H1 (cell line): Measurements from ENCODE around the gene PCYT2. TPM values are rescaled to one million over a fixed set of nuclear protein-coding genes. Genes with fewer than 3 reads are reported as not detected.

Experiments
- CTCF ChIA-PET: fragments of 300-600 bp; sonication (Branson Sonifier 250); formaldehyde crosslinking; loops from one replicate; lab custom pipeline; 2021; ENCODE audit not compliant: partially characterized antibody; lab: Charles Lee
- POLR2A ChIA-PET: fragments of 300-600 bp; sonication (Branson Sonifier 250); formaldehyde crosslinking; loops from one replicate; lab custom pipeline; 2021; ENCODE audit warnings: inconsistent platforms; ENCODE audit not compliant: partially characterized antibody; lab: Charles Lee
- DNase-seq, 2 experiments: peaks; one replicate each; pipeline versions ENCODE4 v3.0.0 to v3.0.0-alpha.2; 2010 to 2022; ENCODE audit warnings: low spot score in 2 of 2, low read depth in 1 of 2, mixed read lengths in 1 of 2
- FAIRE-seq: peaks from 2 replicates; lab custom pipeline; 2011; peaks lifted over from hg19 to GRCh38; lab: Jason Lieb, UNC
- H2AFZ ChIP-seq: 2 replicates; pipeline ENCODE4 v1.8.1; 2012; ENCODE audit warnings: low read length, inconsistent platforms
- H2AK5ac ChIP-seq: 2 replicates; pipeline ENCODE4 v1.6.1; 2013; ENCODE audit warnings: low read depth, low read length
- H2BK120ac ChIP-seq: replicated peaks from 2 replicates; pipeline ENCODE3; 2013; ENCODE audit warnings: low read depth, low read length, inconsistent platforms
- H2BK12ac ChIP-seq: 2 replicates; pipeline ENCODE4 v1.6.1; 2013; ENCODE audit warnings: low read depth, low read length
- H2BK15ac ChIP-seq: 2 replicates; pipeline ENCODE4 v1.6.1; 2013; ENCODE audit warnings: low read length
- H2BK20ac ChIP-seq: 2 replicates; pipeline ENCODE4 v1.6.1; 2013; ENCODE audit warnings: low read length
- H2BK5ac ChIP-seq: 2 replicates; pipeline ENCODE4 v1.6.1; 2013; ENCODE audit warnings: low read depth, low read length
- H3K14ac ChIP-seq: 2 replicates; pipeline ENCODE4 v1.6.1; 2013; ENCODE audit warnings: inconsistent platforms; ENCODE audit not compliant: insufficient read length
- H3K18ac ChIP-seq: 2 replicates; pipeline ENCODE4 v1.6.1; 2013; ENCODE audit warnings: low read length; ENCODE audit errors: extremely low read depth
- H3K23ac ChIP-seq: 2 replicates; pipeline ENCODE4 v1.6.1; 2013; ENCODE audit warnings: inconsistent platforms; ENCODE audit not compliant: insufficient read length
- H3K23me2 ChIP-seq: 2 replicates; pipeline ENCODE4 v1.6.1; 2013; ENCODE audit warnings: low read depth, low read length
- H3K27ac ChIP-seq: 2 replicates; pipeline ENCODE4 v1.6.1; 2011; ENCODE audit warnings: low read depth, low read length, inconsistent platforms
- H3K27me3 ChIP-seq, 4 experiments: replicated peaks in 1 of 4; 1 replicate in 1 of 4; 2 replicates in 3 of 4; pipeline versions ENCODE4 v1.6.1 to v1.8.1; 2011 to 2013; ENCODE audit warnings: low read length in 3 of 4, mild to moderate bottlenecking in 3 of 4, inconsistent platforms in 2 of 4, mixed read lengths in 2 of 4, moderate library complexity in 1 of 4; ENCODE audit not compliant: control insufficient read depth in 3 of 4, insufficient read depth in 3 of 4; ENCODE audit errors: extremely low read depth in 1 of 4
- H3K36me3 ChIP-seq, 4 experiments: 2 replicates each; pipeline versions ENCODE4 v1.6.1 to v1.8.1; 2011 to 2013; ENCODE audit warnings: mild to moderate bottlenecking in 4 of 4, low read length in 3 of 4, moderate library complexity in 2 of 4, control low read depth in 1 of 4, inconsistent platforms in 1 of 4; ENCODE audit not compliant: insufficient read depth in 4 of 4, control insufficient read depth in 2 of 4
- H3K4ac ChIP-seq: replicated peaks from 2 replicates; pipeline ENCODE3; 2013; ENCODE audit warnings: low read length, low read depth, mixed read lengths, inconsistent platforms; ENCODE audit not compliant: insufficient read length
- H3K4me1 ChIP-seq, 4 experiments: replicated peaks in 1 of 4; 1 replicate in 1 of 4; 2 replicates in 3 of 4; pipeline versions ENCODE4 v1.6.1 to v1.8.1; 2011 to 2013; ENCODE audit warnings: low read length in 3 of 4, inconsistent platforms in 2 of 4, mixed read lengths in 1 of 4; ENCODE audit not compliant: insufficient read depth in 4 of 4, control insufficient read depth in 3 of 4
- H3K4me2 ChIP-seq, 2 experiments: 2 replicates each; pipeline versions ENCODE4 v1.6.1 to v1.8.1; 2011 to 2013; ENCODE audit warnings: low read depth in 2 of 2, low read length in 2 of 2, control low read depth in 1 of 2, inconsistent platforms in 1 of 2, mild to moderate bottlenecking in 1 of 2; ENCODE audit not compliant: insufficient read depth in 1 of 2
- H3K4me3 ChIP-seq, 4 experiments: fragments of 200-600, 300-600 bp in 1 of 4; sonication (generic), shearing (Covaris generic), sonication (Bioruptor Twin) in 1 of 4; 2 replicates each; pipeline versions ENCODE4 v1.5.1 to v1.8.1; 2011 to 2016; ENCODE audit warnings: low read length in 4 of 4, low read depth in 3 of 4, control low read depth in 2 of 4, inconsistent platforms in 2 of 4, mild to moderate bottlenecking in 2 of 4, mixed read lengths in 1 of 4, moderate library complexity in 1 of 4; ENCODE audit not compliant: insufficient read depth in 2 of 4; ENCODE audit errors: extremely low read depth in 1 of 4
- H3K56ac ChIP-seq: replicated peaks from 2 replicates; pipeline ENCODE3; 2013; ENCODE audit warnings: low read depth, mild to moderate bottlenecking, mixed read lengths, low read length, inconsistent platforms; ENCODE audit not compliant: insufficient read length
- H3K79me1 ChIP-seq: 2 replicates; pipeline ENCODE4 v1.6.1; 2013; ENCODE audit warnings: low read depth, low read length, control low read depth
- H3K79me2 ChIP-seq, 2 experiments: 2 replicates each; pipeline versions ENCODE4 v1.6.1 to v1.8.1; 2012 to 2013; ENCODE audit warnings: low read length in 2 of 2, mild to moderate bottlenecking in 2 of 2, inconsistent platforms in 1 of 2; ENCODE audit not compliant: insufficient read depth in 2 of 2, control insufficient read depth in 1 of 2
- H3K9ac ChIP-seq, 4 experiments: replicated peaks in 1 of 4; 1 replicate in 1 of 4; 2 replicates in 3 of 4; pipeline versions ENCODE4 v1.6.1 to v1.8.1; 2011 to 2013; ENCODE audit warnings: low read depth in 3 of 4, low read length in 3 of 4, control low read depth in 2 of 4, mild to moderate bottlenecking in 2 of 4, moderate library complexity in 2 of 4, inconsistent platforms in 1 of 4; ENCODE audit errors: extremely low read depth in 1 of 4
- H3K9me3 ChIP-seq, 2 experiments: 2 replicates each; pipeline versions ENCODE4 v1.6.1 to v1.8.1; 2012 to 2013; ENCODE audit warnings: mild to moderate bottlenecking in 2 of 2, moderate library complexity in 2 of 2, control low read depth in 1 of 2, inconsistent platforms in 1 of 2, low read depth in 1 of 2, low read length in 1 of 2, mixed read lengths in 1 of 2; ENCODE audit not compliant: insufficient read depth in 2 of 2
- H4K20me1 ChIP-seq, 2 experiments: replicated peaks in 1 of 2; 2 replicates each; pipeline versions ENCODE3 to v1.8.1; 2011 to 2013; ENCODE audit warnings: inconsistent platforms in 2 of 2, low read length in 2 of 2, mild to moderate bottlenecking in 1 of 2; ENCODE audit not compliant: insufficient read depth in 2 of 2, control insufficient read depth in 1 of 2
- H4K5ac ChIP-seq: 2 replicates; pipeline ENCODE4 v1.6.1; 2013; ENCODE audit warnings: low read length, low read depth, mixed read lengths, inconsistent platforms; ENCODE audit not compliant: insufficient read length
- H4K8ac ChIP-seq: 2 replicates; pipeline ENCODE4 v1.8.0; 2013; ENCODE audit warnings: mild to moderate bottlenecking, moderate library complexity, low read length, inconsistent platforms; ENCODE audit not compliant: insufficient read depth; ENCODE audit errors: extremely low read depth
- H4K91ac ChIP-seq: replicated peaks from 2 replicates; pipeline ENCODE3; 2013; ENCODE audit warnings: low read length, mixed read lengths, inconsistent platforms; ENCODE audit not compliant: insufficient read length
- ASH2L ChIP-seq: fragments of 200-600, 300-600 bp; sonication (generic); IDR thresholded peaks from one replicate; pipeline ENCODE4 v1.7.1; 2017; ENCODE audit warnings: low read length
- CTBP2 ChIP-seq: IDR thresholded peaks from 2 replicates; pipeline ENCODE4 v1.7.0; 2011; ENCODE audit warnings: borderline replicate concordance, mild to moderate bottlenecking, moderate library complexity, mixed read lengths, low read length; ENCODE audit not compliant: insufficient read depth, insufficient read length
- EZH2 ChIP-seq: fragments of 200-600 bp; sonication (generic); IDR thresholded peaks from 2 replicates; pipeline ENCODE4 v1.7.1; 2012; ENCODE audit warnings: low read depth, mild to moderate bottlenecking, moderate library complexity, low read length, inconsistent platforms; ENCODE audit not compliant: severe bottlenecking
- JUN ChIP-seq: IDR thresholded peaks from 2 replicates; pipeline ENCODE4 v1.6.1; 2011; ENCODE audit warnings: low read depth, mild to moderate bottlenecking, improper control_type of control experiment, low read length
- JUND ChIP-seq: IDR thresholded peaks from 2 replicates; pipeline ENCODE4 v1.6.1; 2011; ENCODE audit warnings: mild to moderate bottlenecking, improper control_type of control experiment, low read length
- KDM5A ChIP-seq: fragments of 200-600 bp; IDR thresholded peaks from 2 replicates; pipeline ENCODE4 v1.7.1; 2012; ENCODE audit warnings: mild to moderate bottlenecking, low read length, inconsistent platforms, mixed read lengths
- PHF8 ChIP-seq: fragments of 200-600 bp; sonication (generic); conservative IDR thresholded peaks from 2 replicates; pipeline ENCODE4 v1.7.1; 2012; ENCODE audit warnings: low read depth, mild to moderate bottlenecking, inconsistent platforms, low read length, moderate library complexity
- SAP30 ChIP-seq: fragments of 300-600 bp; sonication (generic); IDR thresholded peaks from 2 replicates; pipeline ENCODE4 v1.7.1; 2012; ENCODE audit warnings: low read length, moderate library complexity, mild to moderate bottlenecking, inconsistent platforms; ENCODE audit not compliant: insufficient read depth, insufficient replicate concordance
- SUZ12 ChIP-seq: fragments of 200-600 bp; sonication (generic); IDR thresholded peaks from 2 replicates; pipeline ENCODE4 v1.6.1; 2012; ENCODE audit warnings: mild to moderate bottlenecking, inconsistent platforms, low read length, moderate library complexity, mixed read lengths
- WGBS, 2 experiments: shearing (Covaris generic) in 1 of 2; methylation state at CpG; one replicate each; pipeline versions ENCODE4 v1.1.6 to v1.1.7; 2013 to 2015; ENCODE audit warnings: low lambda C conversion rate in 2 of 2, mixed read lengths in 2 of 2, inconsistent platforms in 1 of 2, low coverage in 1 of 2, missing lambda C conversion rate in 1 of 2; ENCODE audit not compliant: insufficient replicate concordance in 2 of 2, insufficient coverage in 1 of 2, insufficient read length in 1 of 2; ENCODE audit errors: extremely low coverage in 1 of 2, missing lambda C conversion rate in 1 of 2; 5-methylcytosine and 5-hydroxymethylcytosine counted together
- polyA plus RNA-seq, 7 experiments: library from polyadenylated mRNA; depleted of rRNA in 3 of 7; stranded (reverse) in 5 of 7; unstranded in 2 of 7; fragments of >200 nt in 5 of 7; fragments of 200-250 nt in 2 of 7; gene quantifications; 1 replicate in 5 of 7; 2 replicates in 1 of 7; 4 replicates in 1 of 7; pipeline versions ENCODE4 v1.2.1 to v1.2.3, GENCODE V29; 2011 to 2013; ENCODE audit warnings: missing spikeins in 2 of 7, mixed read lengths in 2 of 7
- total RNA-seq: library from RNA; stranded (reverse); fragmentation: NEBNext Ultra II Directional; extraction: Animal tissue kit (Norgen Biotek cat#: 25700); gene quantifications from 2 replicates; pipeline ENCODE4 v1.2.1, GENCODE V29; 2021
- TF ChIP-seq, protein P1 (sequence below): IDR thresholded peaks from 2 replicates; pipeline ENCODE4 v1.6.1; 2012; ENCODE audit warnings: inconsistent platforms
- TF ChIP-seq, protein P2 (sequence below): IDR thresholded peaks from 2 replicates; pipeline ENCODE4 v1.6.1; 2011; ENCODE audit warnings: low read depth, mild to moderate bottlenecking, low read length; ENCODE audit not compliant: insufficient read depth

Gene PCYT2
- total and polyA plus RNA-seq, 2 of the 8 experiments (the other 6 are each of a cell fraction or from before 2014, with no cell fraction given), result 29.9 to 31.3 TPM

GRCh38 chr17:81903415-81903831 lies 7.8 kb downstream of the PCYT2 start:
- peaks cover 0 to 22% (median 14%) of the 10 kb centered on the region in 4 experiments; a peak in 5 of 7 replicates for H3K27me3 ChIP-seq
- H4K8ac ChIP-seq, result no peak overlapping the region; the same call in 1 of the 2 replicates
- FAIRE-seq (no peak), DNase-seq (no peak)
- no peak overlapping the region for H3K18ac ChIP-seq
- no peak overlapping the region for H2BK12ac ChIP-seq
- H4K5ac ChIP-seq, result no peak overlapping the region
- H3K56ac ChIP-seq, result no peak overlapping the region
- no peak for TF ChIP-seq CTBP2
- no peak for TF ChIP-seq SUZ12
- no peak for TF ChIP-seq EZH2
- TF ChIP-seq SAP30, result no peak
- TF ChIP-seq JUND, result no peak
- TF ChIP-seq, protein P1, sequence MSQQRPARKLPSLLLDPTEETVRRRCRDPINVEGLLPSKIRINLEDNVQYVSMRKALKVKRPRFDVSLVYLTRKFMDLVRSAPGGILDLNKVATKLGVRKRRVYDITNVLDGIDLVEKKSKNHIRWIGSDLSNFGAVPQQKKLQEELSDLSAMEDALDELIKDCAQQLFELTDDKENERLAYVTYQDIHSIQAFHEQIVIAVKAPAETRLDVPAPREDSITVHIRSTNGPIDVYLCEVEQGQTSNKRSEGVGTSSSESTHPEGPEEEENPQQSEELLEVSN, result no peak
- TF ChIP-seq KDM5A, result no peak
- TF ChIP-seq, protein P2, sequence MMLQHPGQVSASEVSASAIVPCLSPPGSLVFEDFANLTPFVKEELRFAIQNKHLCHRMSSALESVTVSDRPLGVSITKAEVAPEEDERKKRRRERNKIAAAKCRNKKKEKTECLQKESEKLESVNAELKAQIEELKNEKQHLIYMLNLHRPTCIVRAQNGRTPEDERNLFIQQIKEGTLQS, result no peak
- no peak for TF ChIP-seq PHF8
- no peak for TF ChIP-seq JUN
- no peak for TF ChIP-seq ASH2L
- H3K36me3 ChIP-seq, result peaks cover 2 to 6% (median 2%) of the 10 kb centered on the region in 4 experiments; a peak in 5 of 8 replicates
- WGBS, 2 experiments, result 91% methylated on average over 10 of the region's 10 CpGs; no CpG with 5 or more reads in 1 of the 2 experiments
- H2BK20ac ChIP-seq, result no peak overlapping the region
- no peak overlapping the region for H3K9ac ChIP-seq
- no peak overlapping the region for H3K27ac ChIP-seq
- no peak overlapping the region for H3K14ac ChIP-seq
- no peaks in the 10 kb centered on the region for H3K79me2 ChIP-seq
- H3K23ac ChIP-seq, result no peak overlapping the region
- no peak overlapping the region for H2BK120ac ChIP-seq
- peaks cover 6% of the 10 kb centered on the region; the same call in 1 of the 2 replicates for H3K23me2 ChIP-seq
- ChIA-PET POLR2A (interaction anchor here (0.8 to 4.0 kb wide), 9 partner anchors 8 to 54 kb away, joined by 3 to 29 read pairs (median 4); partner anchors contain the start of genes ALYREF, ANAPC11, MAFG and PCYT2), CTCF (no interaction called here)
- H2BK15ac ChIP-seq, result no peak overlapping the region
- H3K79me1 ChIP-seq, result no peaks in the 10 kb centered on the region; the same call in 1 of the 2 replicates
- no peak overlapping the region for H4K91ac ChIP-seq
- no peak overlapping the region for H3K4me3 ChIP-seq
- no peak overlapping the region for H2AK5ac ChIP-seq
- H3K4me2 ChIP-seq, result peak overlapping the region in 1 of 2 experiments; percentile 63; a peak in 1 of 4 replicates
- peaks cover 5 to 14% of the 10 kb centered on the region in 2 experiments for H4K20me1 ChIP-seq
- no peaks in the 10 kb centered on the region for H3K9me3 ChIP-seq
- peaks cover 0 to 8% (median 2%) of the 10 kb centered on the region in 4 experiments; a peak in 3 of 7 replicates for H3K4me1 ChIP-seq
- H2AFZ ChIP-seq, result no peak overlapping the region
- H3K4ac ChIP-seq, result peak overlapping the region; percentile 78
- H2BK5ac ChIP-seq, result no peak overlapping the region
